GM19395 (cell line): Measurements from ENCODE around the gene CSH1.
"Not testable (repeated sequence)": the region's sequence is repeated elsewhere in the genome, so short reads cannot be mapped to it uniquely, and the experiment has no call there.

ENCODE experiments used
- ATAC-seq: cut with Tn5 transposase; IDR thresholded peaks from one replicate; pipeline ENCODE4 v1.9.1; 2021; ENCODE audit warnings: mild to moderate bottlenecking, moderate library complexity; ENCODE audit not compliant: unreplicated experiment

Gene CSH1

DNA sequence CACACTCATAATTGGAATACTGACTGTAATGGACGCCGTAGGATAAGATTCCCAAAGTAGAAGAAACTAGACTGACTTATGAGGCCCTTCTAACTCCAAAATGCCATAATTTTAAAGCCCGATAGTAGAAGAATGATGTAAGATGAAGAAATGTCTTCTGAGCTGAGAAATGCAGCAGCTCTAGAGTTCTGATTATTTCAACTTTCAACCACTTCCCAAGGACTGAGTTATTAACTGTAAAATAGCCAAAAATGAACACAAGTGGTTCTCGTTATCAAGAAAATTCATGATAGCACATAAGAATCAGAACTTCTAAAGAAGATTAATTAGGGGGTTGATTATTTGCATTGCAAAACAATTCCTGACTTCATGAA, 26.1 kb downstream of the CSH1 start:
- ATAC-seq: not testable (repeated sequence)

DNA sequence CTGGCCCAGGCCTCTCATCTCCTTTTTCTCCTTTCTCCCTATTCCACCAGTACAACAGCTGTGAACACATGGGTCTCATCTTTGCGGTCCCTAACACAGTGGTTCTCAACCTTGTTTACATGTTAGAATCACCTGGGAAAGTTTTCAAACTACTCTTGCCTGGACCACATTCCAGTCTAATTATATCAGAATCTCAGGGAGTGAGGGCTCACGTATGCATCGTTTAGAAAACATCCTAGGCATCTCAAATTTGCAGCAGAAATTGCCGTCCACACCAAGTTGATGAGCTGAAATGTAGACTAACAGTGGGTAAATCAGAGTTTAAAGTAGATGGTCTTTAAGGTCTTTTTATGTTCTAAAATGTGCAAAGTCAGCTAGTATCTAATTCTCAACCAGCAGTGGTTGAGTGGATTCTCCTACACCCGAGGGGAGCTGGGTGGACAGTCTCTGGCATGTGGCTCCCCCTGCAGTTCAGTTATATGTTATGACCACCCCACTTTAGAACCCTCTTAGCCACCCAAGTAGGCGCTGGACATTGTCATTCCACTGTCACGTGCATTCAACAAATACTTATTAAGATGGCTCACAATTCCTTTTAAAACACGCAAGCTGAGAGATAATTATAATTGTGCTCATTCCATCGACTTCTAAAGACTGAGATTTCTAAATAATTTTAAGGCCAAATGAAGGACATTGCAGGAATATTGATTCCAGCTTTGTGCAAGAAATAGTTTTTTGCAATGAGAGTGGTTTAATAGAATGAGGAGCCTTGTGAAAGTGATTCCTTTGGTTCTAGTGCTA, 26.7 kb downstream of the CSH1 start:
- not testable (repeated sequence) for ATAC-seq

DNA sequence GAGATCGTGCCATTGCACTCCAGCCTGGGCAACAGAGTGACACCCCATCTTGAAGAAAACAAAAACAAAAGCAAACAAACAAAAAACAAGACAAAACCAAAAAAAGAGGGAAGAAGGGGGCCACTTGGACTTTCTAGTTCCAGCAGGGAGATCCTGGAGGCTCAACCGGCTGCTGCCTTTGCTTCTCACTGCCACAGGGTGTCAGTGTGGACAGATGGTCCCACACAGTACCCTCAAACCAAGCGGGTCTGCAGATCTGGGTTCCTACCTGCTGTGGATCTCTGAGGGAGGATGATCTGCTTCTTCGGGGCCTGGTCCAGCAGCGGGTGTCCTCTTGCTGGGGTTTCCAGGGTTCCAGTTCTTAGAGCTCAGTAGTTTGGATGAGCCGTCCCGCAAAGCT, 29.7 kb downstream of the CSH1 start:
- not testable (repeated sequence) for ATAC-seq

DNA sequence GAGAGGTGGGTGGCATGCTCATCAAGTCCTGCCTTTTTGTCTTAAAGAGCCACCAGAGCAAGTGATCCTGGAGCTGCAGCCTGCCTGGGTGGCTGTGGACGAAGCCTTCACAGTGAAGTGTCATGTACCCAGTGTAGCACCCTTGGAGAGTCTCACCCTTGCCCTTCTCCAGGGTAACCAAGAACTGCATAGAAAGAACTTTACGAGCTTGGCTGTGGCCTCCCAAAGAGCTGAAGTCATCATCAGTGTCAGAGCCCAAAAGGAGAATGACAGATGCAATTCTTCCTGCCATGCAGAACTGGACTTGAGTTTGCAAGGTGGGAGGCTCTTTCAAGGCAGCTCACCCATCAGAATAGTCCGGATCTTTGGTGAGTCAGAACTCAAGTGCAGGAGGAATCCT, 37.1 kb downstream of the CSH1 start:
- ATAC-seq: no peak

DNA sequence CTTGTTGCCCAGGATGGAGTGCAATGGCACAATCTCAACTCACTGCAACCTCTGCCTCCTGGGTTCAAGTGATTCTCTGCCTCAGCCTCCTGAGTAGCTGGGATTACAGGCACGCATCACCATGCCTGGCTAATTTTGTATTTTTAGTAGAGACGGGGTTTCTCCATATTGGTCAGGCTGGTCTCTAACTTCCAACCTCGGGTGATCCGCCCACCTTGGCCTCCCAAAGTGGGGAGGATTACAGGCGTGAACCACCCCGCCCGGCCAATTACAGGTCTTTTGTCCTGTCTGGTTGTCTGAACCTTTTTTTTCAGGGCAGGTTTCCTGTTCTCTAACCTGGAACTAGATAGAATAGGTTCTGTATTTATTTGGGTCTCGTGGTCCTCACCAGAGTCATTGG, 39.9 kb downstream of the CSH1 start:
- not testable (repeated sequence) for ATAC-seq

DNA sequence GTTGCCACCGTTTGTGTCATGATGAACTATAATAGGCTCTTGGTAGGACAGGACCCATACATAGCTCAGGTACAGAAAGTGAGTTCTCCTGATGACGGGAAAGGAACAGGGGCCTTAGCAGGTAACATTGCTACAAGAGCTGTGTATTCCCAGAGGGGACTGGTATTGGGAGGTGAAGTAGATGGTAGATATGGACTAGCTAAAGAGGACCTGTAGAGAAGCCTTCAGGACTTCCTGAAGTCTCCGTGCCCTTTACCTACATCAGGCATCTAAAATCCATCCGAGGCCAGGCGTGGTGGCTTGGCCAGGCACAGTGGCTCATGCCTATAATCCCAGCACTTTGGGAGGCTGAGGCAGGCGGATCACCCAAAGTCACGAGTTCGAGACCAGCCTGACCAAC, 41.2 kb downstream of the CSH1 start:
- ATAC-seq: no peak

DNA sequence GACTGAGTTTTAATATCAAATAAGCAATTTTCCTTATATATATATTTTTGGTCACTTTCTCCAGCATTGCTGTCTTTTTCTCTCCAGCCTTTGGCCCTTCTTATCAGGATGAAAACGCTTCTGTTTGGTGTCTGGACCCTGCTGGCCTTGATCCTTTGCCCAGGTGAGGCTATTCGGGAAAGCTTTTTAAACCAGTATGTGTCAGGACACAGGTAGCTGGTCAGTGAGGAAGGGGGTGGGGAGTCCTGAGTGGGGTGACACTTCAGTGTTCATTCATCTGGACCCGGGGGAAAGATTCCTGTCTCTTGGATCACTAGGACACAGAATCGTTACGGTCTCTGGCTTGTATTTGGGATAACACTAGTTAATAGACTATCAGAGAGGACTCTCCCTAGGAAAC, 41.7 kb downstream of the CSH1 start:
- no peak for ATAC-seq

DNA sequence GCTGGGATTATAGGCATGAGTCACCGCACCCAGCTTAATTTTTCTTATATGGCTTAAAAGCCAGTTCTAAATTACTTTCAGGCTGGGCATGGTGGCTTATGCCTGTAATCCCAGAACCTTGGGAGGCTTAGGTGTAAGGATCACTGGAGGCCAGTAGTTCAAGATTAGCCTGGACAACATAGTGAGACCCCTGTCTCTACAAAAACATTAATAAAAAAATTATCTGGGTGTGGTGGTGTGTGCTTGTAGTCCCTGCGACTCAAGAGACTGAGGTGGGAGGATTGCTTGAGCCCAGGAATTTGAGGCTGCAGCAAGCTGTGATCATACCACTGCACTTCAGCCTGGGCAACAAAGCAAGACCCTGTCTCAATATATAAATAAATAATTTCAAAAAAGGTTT, 43.1 kb downstream of the CSH1 start:
- ATAC-seq: no peak

DNA sequence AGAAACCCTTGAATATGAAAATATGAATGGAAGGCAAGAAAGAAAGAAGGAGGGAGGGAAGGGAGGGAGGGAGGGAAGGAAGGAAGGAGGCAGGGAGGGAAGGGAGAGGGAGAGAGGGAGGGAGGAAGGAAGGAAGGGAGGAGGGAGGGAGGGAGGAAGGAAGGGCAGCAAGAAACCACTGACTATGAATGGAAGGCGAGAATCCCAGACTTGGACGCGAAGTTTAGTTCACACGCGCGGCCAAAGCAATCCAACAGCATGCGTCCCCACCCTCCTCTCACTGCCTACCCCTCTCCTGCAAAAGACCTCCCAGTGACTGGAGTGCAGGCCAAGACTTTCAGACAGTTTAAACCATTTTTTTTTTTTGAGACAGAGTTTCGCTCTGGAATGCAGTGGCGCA, 46.0 kb downstream of the CSH1 start:
- no peak for ATAC-seq

DNA sequence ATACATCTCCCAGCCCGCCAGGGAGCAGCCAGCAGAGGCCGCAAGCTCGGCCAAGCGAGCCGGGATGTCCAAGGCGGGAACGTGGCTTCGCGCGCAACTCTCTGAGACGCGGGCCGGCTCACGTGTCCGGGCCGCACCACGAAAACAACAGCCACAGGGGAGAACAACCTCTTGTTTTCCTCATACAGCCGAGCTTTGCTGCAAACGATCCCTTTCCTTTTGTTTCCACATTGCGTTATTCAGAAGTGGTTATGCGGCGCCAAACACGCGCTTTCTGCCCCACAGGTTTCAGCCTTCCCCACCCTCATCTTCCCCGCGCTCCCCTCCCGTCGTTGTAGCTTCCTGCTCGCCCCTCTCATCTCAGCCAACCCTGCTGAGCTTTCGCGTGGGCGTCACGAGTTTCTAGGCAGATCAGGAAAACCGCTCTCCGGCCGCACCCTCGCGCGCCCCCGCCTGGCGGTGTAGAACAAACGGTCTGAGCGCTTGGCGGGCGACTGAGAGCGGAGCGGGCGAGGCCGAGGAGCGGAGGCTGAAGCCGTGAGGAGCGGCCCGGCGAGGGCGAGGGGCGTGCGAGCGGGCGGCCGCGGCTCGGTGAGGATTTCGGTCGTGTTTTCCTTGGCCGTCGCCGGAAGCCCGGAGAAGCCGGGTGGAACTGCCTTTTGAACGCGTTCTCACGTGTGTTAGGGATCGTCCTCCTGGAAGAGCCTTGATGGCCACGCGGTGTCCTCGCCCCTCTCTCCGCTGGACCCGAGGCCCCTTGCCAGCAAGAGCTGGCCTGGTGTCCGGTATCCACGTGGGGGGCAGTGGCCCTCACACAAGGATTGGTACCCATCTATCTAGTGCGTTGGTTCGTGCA, 47.3 kb downstream of the CSH1 start:
- ATAC-seq: peak; percentile 91

DNA sequence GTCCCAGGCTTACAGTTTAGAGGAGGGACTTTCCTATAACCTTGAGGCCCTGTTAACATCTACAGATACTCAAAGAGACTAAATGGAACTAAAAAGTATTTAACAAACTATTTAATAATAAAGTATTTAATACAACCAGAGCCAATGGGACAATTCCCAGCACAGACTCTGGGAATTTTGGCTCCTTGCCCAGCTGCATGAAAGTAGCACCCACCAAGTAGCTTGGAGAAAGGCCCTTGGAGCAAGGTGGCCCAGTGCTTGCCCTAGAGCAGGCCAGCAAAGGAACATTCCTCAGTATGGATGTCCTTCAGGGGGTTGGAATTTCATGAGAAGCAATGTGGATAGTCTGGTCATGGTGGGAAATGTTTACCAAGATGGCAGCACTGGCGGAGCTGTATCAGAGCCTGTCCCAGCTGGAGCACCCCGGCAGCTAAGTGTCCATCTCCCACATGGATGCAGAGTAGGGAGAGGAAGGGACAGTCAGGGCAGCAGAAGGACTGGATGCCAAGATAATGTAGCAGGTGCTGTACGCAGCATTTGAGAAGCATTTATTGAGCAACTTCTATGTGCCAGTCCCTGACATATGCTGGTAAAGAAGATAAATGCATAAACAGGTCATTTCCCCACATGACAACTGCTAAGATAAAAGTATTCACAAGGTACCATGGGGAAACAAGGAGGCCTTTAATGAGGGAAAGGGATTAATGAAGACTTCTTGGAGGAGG, 48.7 kb downstream of the CSH1 start:
- no peak for ATAC-seq

DNA sequence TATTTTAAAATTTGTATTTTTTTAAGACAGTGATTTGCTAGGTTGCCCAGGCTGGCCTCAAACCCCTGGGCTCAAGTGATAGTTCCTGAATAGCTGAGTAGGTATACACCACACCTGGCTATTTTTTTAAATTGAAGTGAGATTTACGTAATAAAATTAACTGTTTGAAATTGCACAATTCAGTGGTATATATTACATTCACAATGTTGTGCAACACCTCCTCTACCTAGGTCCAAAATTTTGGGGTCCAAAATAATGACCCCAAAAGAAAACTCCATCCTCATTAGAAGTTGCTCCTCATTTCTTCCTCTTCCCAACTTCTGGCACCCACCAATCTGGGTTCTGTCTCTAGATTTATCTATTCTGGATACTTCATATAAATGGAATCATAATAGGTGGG, 50.9 kb downstream of the CSH1 start:
- no peak for ATAC-seq
